ENCODE measurements around the gene FARP2.

FARP2 gene

DNA sequence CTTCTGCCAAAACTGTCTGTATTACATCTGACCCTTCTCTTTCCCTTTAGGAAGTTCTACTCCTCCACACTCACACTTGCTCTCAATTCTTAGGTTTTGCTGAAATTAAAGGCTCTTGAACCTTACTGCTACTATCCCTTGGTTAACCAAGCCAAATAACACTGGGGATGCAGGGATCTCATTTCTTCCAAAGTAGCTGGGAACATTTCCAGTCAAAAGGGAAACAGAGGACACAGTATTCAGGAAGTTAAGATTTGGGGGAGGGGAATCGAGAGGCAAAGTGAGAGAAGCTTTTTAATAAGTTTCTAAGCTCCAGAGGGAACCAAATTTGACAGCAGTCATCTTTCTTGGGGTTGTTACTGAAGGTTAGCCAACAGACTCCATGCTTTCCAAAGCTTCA, 34.2 kb upstream of the FARP2 start:
- Histone ChIP-seq H3K4me3 (ENCODE audit: low read depth, low read length) (no peak overlapping the region), H3K36me3 (peaks cover 21% of the 10 kb centered on the region), H3K27me3 (no peaks in the 10 kb centered on the region), H3K9me3 (no peaks in the 10 kb centered on the region), H3K4me1 (no peaks in the 10 kb centered on the region; the same call in 1 of the 2 replicates)
- no peak for DNase-seq
- TF ChIP-seq, protein P1, sequence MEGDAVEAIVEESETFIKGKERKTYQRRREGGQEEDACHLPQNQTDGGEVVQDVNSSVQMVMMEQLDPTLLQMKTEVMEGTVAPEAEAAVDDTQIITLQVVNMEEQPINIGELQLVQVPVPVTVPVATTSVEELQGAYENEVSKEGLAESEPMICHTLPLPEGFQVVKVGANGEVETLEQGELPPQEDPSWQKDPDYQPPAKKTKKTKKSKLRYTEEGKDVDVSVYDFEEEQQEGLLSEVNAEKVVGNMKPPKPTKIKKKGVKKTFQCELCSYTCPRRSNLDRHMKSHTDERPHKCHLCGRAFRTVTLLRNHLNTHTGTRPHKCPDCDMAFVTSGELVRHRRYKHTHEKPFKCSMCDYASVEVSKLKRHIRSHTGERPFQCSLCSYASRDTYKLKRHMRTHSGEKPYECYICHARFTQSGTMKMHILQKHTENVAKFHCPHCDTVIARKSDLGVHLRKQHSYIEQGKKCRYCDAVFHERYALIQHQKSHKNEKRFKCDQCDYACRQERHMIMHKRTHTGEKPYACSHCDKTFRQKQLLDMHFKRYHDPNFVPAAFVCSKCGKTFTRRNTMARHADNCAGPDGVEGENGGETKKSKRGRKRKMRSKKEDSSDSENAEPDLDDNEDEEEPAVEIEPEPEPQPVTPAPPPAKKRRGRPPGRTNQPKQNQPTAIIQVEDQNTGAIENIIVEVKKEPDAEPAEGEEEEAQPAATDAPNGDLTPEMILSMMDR (IDR thresholded peaks at IDR 0.05; ENCODE audit: low read depth, low read length), result no peak

DNA sequence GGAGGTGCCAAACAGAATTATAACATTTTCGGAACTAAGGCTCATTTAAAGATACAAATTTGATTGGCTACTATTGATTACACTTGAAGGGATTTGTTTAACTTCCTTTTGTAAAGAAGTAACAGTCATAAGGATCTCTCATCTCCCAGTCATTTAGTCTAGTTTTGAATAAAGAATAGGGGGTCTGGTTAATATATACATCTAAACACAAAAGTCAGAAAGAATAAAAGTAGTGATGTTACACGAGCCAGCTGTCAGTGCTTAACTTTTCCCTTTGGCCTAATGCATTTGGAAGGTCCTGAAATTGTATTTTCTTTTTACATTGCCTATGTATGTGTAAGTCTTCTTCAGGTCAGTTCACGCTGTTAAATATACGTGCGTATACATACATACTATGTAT, 32.3 kb upstream of the FARP2 start:
- Histone ChIP-seq H3K4me1 (no peaks in the 10 kb centered on the region; the same call in 1 of the 2 replicates), H3K4me3 (ENCODE audit: low read depth, low read length) (no peak overlapping the region), H3K27me3 (no peaks in the 10 kb centered on the region), H3K9me3 (no peaks in the 10 kb centered on the region), H3K36me3 (peaks cover 38% of the 10 kb centered on the region)
- DNase-seq, result no peak
- TF ChIP-seq, protein P1 (IDR thresholded peaks at IDR 0.05; ENCODE audit: low read depth, low read length), result no peak

DNA sequence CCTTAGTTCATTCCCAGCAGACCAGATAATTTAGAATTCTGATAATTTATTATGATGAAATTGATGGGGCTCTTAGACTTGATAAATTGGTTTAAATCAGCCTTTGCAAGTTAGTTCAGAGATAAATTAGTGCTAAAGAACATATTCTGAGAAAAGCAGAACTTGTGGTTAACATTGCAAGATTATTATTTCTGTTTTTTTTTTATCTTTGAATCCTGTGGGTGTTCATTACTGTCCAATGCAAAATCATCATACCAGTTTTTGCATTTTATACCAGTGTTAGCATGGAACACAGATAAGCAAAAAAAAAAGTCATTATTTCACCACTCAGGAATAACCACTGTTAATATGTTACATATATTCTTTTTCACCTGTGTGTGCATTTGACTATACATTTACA, 31.3 kb upstream of the FARP2 start:
- Histone ChIP-seq H3K4me3 (ENCODE audit: low read depth, low read length) (no peak overlapping the region), H3K36me3 (peaks cover 45% of the 10 kb centered on the region)

GRCh38 chr2:241325257-241325656, 30.8 kb upstream of the FARP2 start:
- H3K9me3 ChIP-seq, result no peaks in the 10 kb centered on the region
- H3K27me3 ChIP-seq, result no peaks in the 10 kb centered on the region
- TF ChIP-seq, protein P1 (IDR thresholded peaks at IDR 0.05; ENCODE audit: low read depth, low read length), result no peak
- no peak overlapping the region for H3K4me3 ChIP-seq (ENCODE audit: low read depth, low read length)
- H3K4me1 ChIP-seq, result no peaks in the 10 kb centered on the region; the same call in 1 of the 2 replicates
- peaks cover 46% of the 10 kb centered on the region for H3K36me3 ChIP-seq
- DNase-seq, result no peak

More for the DNA sequence above, 31.3 kb upstream of the FARP2 start:
- no peaks in the 10 kb centered on the region for H3K9me3 ChIP-seq
- TF ChIP-seq, protein P1 (IDR thresholded peaks at IDR 0.05; ENCODE audit: low read depth, low read length), result no peak
- no peaks in the 10 kb centered on the region for H3K27me3 ChIP-seq
- DNase-seq, result no peak
- H3K4me1 ChIP-seq, result no peaks in the 10 kb centered on the region; the same call in 1 of the 2 replicates

GRCh38 chr2:241329669-241330615, 26.1 kb upstream of the FARP2 start:
- Histone ChIP-seq H3K4me3 (ENCODE audit: low read depth, low read length) (no peak overlapping the region), H3K27me3 (no peaks in the 10 kb centered on the region), H3K36me3 (peaks cover 67% of the 10 kb centered on the region), H3K4me1 (no peaks in the 10 kb centered on the region), H3K9me3 (no peaks in the 10 kb centered on the region)
- DNase-seq, result no peak
- TF ChIP-seq, protein P1 (IDR thresholded peaks at IDR 0.05; ENCODE audit: low read depth, low read length), result no peak

- H3K36me3 ChIP-seq, result peaks cover 67% of the 10 kb centered on the region
- H3K27me3 ChIP-seq, result no peaks in the 10 kb centered on the region
- TF ChIP-seq, protein P1 (IDR thresholded peaks at IDR 0.05; ENCODE audit: low read depth, low read length), result no peak
- no peaks in the 10 kb centered on the region for H3K9me3 ChIP-seq
- DNase-seq, result no peak
- H3K4me3 ChIP-seq (ENCODE audit: low read depth, low read length), result no peak overlapping the region
- no peaks in the 10 kb centered on the region for H3K4me1 ChIP-seq
Measured at GRCh38 chr2:241330616-241330981, 25.5 kb upstream of the FARP2 start.
